GM13976 (cell line): ENCODE results near the gene GSAP.

Experiments
- DNase-seq: peaks from one replicate; pipeline ENCODE4 v3.0.0; 2012; ENCODE audit warnings: low spot score
- in situ Hi-C: fragments of 300-500 bp; cut with MboI; formaldehyde crosslinking; loops from one replicate; pipeline ENCODE4 v1.12.0; 2022; ENCODE audit warnings: low sequenced_read_pairs, mixed read lengths, inconsistent platforms; ENCODE audit not compliant: unreplicated experiment
- TF ChIP-seq, protein P1 (sequence below): IDR thresholded peaks from 2 replicates; pipeline ENCODE4 v1.5.1; 2012; ENCODE audit warnings: borderline replicate concordance, mild to moderate bottlenecking; ENCODE audit not compliant: insufficient read depth; ENCODE audit errors: extremely low read depth, missing control alignments, control extremely low read depth

Gene GSAP

DNA sequence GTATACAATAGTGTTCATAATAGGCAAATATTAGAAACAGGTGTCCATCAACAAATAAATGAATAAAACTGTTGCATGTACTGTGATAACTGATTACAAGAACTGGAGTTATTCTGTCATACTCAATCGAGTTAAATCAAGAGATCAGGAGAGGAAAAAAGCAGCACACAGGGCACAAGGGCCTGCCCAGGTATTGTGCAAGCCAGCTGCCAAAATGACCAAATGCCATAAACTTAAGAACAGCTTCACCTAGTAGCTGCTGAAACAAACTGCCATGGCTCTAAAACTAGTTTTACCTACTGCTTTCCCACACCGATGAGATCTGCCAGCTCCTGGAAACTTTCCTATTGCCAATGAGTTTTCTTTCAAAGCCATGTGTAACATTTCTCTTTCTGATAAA is 12.2 kb downstream of the GSAP start:
- TF ChIP-seq, protein P1, sequence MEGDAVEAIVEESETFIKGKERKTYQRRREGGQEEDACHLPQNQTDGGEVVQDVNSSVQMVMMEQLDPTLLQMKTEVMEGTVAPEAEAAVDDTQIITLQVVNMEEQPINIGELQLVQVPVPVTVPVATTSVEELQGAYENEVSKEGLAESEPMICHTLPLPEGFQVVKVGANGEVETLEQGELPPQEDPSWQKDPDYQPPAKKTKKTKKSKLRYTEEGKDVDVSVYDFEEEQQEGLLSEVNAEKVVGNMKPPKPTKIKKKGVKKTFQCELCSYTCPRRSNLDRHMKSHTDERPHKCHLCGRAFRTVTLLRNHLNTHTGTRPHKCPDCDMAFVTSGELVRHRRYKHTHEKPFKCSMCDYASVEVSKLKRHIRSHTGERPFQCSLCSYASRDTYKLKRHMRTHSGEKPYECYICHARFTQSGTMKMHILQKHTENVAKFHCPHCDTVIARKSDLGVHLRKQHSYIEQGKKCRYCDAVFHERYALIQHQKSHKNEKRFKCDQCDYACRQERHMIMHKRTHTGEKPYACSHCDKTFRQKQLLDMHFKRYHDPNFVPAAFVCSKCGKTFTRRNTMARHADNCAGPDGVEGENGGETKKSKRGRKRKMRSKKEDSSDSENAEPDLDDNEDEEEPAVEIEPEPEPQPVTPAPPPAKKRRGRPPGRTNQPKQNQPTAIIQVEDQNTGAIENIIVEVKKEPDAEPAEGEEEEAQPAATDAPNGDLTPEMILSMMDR, result no peak
- no peak for DNase-seq
- in situ Hi-C loops, result no loop called here

DNA sequence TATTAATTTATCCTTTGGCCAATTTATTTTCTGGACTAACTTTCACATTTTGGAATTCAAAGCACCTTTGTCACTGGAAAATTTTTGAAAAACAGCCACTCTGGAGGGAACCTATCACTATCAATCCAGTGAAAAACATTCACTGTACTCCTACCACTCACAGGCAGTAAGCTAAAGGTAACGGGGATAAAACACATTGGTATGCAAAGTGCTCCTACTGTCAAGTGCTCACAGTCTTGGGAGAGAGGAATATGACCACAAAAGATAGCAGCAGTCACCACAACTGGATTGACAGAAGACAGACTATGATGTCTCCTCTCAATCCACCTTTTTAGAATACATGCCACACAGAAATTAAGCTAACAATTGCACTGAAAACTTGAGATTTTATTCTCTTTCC is 13.3 kb downstream of the GSAP start:
- in situ Hi-C loops, result no loop called here
- TF ChIP-seq, protein P1, result no peak
- no peak for DNase-seq

DNA sequence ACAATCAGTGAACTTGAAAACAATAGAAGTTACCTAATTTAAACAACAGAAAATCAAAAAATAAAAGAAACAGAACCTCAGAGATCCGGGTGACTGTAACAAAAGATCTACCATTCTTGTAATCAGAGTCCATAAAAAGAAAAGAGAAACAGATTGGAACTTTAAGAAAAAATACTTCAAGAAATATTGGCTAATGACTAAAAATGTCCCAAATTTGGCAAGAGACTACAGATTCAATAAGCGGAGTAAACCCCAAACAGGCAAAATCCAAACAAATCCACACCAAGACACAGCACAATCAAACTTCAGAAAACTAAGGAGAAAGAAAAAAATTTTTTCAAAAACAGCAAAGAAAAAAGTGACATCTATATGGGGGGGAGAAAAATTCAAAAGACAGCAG is 15.1 kb downstream of the GSAP start:
- TF ChIP-seq, protein P1, result no peak
- in situ Hi-C loops, result no loop called here
- no peak for DNase-seq

DNA sequence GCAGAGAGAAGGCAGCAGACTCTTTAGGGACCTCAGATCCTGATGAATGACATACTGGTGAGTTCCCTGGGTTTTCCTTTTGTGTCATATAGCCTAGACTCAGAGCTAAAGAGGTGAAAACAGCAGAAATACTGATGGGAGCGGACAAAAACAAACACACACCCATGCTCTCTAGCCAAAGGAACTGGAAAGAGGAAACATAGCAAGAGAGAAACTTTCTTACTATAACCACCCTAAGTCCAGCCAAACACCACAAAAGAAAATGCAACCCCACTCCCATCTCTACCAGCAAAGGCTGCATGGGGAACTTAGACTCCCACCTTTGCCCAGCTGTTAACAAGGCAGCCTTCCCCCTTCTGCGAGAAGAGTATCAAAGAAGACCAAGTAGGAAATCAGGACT is 16.3 kb downstream of the GSAP start:
- TF ChIP-seq, protein P1, result no peak
- in situ Hi-C loops, result no loop called here

DNA sequence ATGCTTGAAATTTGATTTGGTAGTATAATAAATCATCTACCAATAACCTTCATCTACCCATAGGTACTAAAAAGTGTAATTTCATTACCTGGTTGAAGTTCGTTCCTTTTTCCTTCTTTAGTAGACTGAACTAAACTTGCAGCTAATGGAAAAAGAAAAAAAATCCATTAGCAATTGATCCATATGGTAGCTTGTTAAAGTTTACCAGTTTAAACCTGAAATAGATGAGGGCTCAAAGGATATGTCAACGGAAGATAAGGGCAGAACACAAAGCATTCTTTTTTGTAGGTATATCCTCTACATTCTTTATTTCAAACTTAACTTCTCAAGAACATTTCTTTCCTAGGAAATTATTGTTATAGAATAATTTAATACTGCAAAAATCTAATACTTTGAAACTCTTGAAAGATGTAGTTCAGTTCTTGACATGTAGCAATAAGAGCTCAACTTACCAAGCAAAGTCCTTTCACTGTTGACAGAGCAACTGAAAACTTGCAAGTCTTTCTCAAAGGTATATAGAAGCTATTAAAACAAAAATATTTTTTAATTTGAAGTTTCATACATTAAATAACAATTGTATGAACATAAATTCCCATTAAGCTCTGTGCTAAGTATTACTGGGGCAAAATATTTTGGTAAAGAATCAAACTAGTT is 19.1 kb downstream of the GSAP start:
- TF ChIP-seq, protein P1, result no peak
- DNase-seq, result no peak
- in situ Hi-C loops, result no loop called here

More for the DNA sequence above, 16.3 kb downstream of the GSAP start:
- no peak for DNase-seq

DNA sequence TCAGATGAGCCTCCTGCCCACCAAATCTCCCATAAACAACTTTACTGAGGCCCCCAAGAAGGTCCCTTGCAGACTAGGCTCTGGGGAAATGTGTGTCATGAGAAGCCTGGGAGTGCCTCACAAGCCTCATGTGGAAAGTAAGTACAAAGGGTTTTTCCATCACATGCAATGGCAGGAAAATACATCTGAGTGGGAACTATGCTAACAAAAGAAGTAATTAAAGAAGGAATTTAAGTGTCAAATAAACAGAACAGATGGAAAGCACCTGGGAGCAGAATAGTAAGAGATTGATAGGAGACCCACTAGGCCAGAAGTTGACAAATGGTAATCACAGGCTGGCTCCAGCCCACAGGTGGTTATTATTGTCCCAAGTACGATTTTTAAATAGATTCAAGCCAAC is 20.5 kb downstream of the GSAP start:
- TF ChIP-seq, protein P1, result no peak
- in situ Hi-C loops, result no loop called here
- no peak for DNase-seq
